KBM-7 (cell line): ENCODE data around the gene CNTNAP4.

Source experiments
- DNase-seq: peaks from one replicate; pipeline ENCODE4 v3.0.0-alpha.2; 2015
- in situ Hi-C: fragments of 300-500 bp; cut with MboI; formaldehyde crosslinking; loops from 2 replicates; pipeline ENCODE4 v1.14.3; 2020; ENCODE audit warnings: low sequenced_read_pairs, low pct_unique_long_range_greater_than_20kb, mixed read lengths

Gene CNTNAP4

DNA sequence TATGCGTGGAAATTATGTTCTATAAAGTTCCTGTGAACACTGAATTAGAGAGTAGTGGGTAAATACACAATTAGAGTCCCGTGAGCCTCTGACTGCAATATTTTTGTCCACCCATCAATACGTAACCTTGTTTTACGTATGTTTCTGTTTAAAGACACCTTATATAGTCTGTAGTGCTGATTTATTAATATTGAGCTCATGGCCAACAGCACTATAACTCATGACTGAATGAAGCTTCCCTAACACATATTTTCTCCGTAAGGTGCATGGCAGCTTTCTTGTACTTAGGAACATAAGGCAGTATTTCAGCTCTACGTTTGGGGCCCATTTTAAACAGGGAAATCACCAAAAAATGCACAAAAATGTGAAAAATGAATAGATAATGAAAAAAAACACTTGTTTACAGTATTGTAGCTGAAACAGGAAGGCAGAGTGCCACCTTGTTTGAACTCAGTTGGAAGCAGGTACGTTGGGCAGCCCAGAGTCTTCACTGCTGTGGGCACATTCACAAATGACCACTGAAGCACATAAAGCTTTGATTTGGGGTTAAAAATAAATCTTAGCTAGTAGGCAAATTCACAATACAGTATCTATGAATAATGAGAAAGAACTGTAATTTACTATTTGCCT, 108.5 kb downstream of the CNTNAP4 start:
- in situ Hi-C loops = no loop called here

DNA sequence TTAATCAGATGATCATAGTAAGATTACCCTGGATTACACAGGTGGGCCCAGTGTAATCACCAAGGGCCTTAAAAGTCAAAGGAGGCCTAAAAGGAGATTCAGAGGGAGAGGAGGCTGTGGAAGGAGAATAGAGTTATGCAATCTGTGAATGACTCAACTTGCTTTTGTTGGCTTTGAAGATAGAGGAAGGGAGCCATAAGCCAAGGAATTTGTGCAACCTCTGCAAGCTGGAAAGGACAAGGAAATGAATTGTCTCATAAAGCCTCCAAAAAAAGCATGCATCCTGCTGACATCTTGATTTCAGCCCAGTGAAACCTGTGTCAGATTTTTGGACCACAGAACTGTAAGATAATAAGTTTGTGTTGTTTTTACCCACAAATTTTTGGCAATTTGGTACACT, 109.6 kb downstream of the CNTNAP4 start:
- in situ Hi-C loops = no loop called here

More for the DNA sequence above, 108.5 kb downstream of the CNTNAP4 start:
- DNase-seq = no peak

DNA sequence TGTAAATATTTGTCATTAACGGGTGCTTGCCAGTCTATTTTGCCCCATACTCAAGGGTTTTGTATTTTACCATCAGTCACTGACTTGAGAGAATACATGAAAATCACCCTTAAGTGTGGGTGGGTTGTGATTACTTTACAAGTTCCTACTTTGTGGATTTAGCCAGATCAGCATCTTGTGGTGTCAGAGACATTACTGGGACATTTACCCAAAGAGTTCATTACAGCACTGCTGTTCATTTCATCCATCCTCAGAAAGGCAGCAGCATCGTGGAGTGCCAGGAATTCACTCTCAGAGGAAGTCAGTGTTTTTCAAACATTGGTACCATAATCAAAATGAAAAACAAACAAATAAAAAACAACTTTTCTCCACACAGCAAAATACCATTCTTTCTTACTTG, 110.8 kb downstream of the CNTNAP4 start:
- DNase-seq = no peak
- in situ Hi-C loops = no loop called here

More for the DNA sequence above, 109.6 kb downstream of the CNTNAP4 start:
- DNase-seq = no peak

DNA sequence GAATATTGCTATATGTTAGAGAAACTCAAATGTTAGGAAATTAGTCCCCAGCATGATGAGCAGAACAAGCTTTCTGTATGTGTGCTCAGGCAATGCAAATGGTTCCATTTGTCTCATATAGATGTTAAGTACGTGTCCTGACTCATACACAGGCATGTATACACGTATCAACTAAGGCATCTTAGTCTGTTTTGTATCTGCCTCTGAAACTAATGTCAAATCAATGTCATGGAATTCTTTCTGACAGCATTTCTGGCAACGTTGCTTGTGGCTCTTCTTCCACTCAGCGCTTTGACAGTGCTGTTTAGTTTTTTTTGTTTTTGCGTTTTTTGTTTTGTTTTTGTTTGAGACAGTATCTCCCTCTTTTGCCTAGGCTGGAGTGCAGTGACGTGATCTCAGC, 111.9 kb downstream of the CNTNAP4 start:
- no peak for DNase-seq
- in situ Hi-C loops = no loop called here

DNA sequence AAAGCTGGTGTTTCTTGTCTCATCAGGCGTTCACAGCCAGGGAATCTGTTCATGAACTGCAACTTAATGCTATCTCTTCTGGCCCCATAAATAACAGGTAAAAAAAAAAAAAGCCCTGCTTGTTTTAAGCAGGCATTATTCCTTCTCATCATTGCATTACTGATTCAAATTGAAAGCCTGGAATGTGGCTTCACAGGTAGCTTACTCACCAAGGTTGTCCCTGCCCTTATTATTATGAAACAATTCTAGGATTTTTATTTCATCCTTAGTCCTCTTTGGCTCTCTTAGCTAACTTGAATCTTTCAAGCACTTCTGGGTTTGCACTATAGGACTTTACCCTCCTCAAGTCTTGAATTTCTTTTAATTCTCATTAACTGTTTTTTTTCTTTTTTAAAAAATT, 113.3 kb downstream of the CNTNAP4 start:
- in situ Hi-C loops = no loop called here
- DNase-seq = no peak

DNA sequence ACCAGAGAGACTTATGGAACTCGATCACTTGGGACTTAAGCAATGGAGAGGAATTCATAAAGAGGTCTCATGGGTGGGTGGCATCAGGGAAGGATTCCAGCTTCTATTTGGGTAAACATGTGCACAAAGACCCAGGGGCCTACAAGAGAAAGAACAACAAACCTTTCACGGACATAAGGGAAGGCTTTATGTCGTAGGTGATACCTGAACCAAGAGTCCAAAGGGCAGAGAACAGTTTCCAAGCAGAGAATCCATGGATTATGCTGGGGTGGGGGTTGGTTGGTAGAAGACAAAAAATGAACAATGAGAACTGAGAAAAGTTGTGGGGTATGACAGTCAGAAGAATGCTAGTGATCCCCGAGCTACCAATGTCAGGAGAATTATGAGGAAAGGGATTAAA, 119.8 kb downstream of the CNTNAP4 start:
- no peak for DNase-seq
- in situ Hi-C loops = no loop called here

DNA sequence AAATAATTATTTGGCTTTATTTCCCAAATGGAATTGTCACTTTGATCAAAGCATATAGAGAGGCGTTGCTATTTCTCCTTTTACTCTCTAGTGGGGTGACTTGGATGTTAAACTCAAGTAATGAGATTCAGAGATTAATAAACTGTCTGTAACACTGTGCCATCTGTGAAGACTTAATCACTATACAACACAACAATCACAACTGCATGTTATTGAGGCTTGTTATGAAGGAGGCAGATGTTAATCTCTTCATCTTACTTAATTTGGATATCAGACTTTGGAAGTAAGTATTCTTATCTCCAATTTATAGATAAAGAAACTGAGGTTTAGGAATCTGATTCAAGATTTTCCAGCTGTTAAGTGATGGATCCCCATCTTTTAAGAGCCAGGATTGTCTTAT, 132.5 kb downstream of the CNTNAP4 start:
- in situ Hi-C loops = loop anchor here (25.0 kb wide), 1 partner anchor 97 kb away; no protein-coding TSS in a partner anchor
- DNase-seq = no peak

DNA sequence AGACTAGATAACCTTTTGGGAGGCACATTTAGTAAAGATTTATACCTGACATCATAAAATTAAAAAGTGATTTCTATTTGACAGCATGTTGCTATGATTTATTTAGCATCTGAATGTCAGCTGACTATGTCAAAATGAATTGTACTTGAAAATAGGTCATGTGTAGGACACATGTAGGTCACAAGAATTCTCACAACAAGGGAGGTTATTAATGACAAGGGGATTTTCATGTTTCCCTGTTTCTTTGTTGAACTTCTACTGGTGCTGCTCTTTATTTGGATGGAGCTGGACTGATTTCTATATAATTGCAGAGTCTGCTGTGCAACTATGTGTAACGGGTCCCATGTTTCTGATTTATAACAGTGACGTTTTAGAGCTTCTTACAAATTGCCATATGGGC, 144.4 kb downstream of the CNTNAP4 start:
- no peak for DNase-seq
- in situ Hi-C loops = loop anchor here (25.0 kb wide), 1 partner anchor 109 kb away; no protein-coding TSS in a partner anchor

DNA sequence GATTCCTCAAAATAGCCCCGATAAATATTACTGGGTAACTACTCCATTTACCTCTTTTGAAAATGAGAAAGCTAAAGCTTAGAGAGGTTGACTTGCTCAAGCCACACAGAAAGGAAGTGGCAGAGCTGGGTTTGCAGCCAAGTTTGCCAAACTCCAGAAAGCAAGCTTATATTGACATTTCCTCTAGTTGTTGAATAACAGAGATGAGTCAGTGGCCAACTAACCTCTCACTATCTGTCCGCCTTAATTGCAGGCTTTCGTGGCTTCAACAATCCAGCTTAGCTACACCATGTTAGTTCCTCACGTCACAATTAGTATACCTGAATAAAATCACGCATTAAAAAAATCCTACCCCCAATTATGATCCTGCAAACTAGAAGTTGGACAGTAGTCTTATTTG, 151.7 kb downstream of the CNTNAP4 start:
- DNase-seq = no peak

DNA sequence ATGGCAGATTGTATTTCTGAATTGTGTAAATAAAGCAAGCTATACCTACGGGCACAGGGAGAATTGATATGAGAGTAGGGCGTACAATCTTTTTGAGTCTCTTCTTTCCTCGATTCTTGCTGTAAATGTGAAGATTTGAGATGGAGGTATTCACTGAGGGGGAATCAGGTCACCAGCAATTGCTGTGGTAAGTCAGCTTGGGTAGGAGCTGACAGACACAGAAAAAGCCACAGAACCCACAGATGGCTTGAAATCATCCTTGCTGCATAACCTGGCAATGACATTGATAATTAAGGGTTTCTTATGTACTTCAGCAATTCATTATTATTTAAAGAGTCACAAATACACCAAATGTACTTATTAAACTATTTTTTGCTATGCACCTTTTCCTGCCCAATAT, 164.2 kb downstream of the CNTNAP4 start:
- in situ Hi-C loops = no loop called here
- DNase-seq = no peak

More for the DNA sequence above, 151.7 kb downstream of the CNTNAP4 start:
- in situ Hi-C loops = no loop called here

DNA sequence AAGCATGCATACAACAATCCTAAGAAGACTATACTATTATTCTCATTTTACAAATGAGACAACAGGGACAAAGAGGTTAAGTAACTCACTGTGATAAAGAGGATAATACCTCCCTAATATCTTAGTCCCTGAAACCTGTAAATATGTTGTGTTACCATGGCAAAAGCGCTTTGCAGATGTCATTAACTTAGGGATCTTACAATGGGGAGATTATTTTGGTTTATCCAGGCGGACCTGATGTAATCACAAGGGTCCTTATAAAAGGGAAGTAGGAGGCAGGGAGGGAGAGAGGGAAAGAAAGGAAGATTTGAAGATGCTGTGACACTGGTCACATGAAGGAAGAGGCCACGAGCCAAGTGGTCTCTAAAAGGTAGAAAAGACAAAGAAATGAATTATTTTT, 164.7 kb downstream of the CNTNAP4 start:
- in situ Hi-C loops = no loop called here
- DNase-seq = no peak

DNA sequence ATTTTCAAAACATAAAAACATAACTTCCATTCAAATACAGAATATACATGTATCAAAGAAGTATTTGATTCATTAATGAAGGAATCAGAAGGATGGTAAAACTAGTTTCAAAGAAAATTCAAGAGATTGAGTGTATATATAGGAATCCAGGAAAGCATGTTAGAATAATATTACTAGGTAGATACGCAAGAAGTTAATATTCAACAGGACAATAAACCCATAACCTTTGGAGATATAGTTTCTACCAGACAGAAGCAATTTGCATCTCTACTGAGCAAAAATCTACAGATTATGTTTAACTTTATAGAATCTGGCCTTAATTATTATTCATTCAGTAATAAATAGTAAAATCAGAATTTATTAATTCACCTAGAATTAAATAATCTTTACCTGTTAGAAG, 166.8 kb downstream of the CNTNAP4 start:
- in situ Hi-C loops = no loop called here
- DNase-seq = no peak

DNA sequence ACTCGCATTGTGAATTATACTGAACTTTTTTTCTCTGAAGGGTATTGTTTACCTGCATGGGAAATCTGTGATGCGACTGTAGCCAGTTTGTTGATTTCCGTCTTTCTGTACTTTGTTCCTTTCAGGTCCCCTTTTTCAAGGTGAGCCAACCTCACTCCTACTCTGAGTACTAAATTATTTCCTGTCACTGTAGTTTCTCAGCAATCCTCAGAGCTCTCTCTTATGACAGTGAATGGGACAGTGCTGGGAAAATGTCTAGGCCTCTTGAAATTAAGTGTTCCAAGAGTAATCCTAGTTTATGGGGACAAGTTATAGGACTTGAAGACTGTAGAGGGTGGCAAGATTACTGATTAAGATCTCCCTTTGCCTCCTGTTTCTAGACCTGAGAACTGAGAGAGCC, 167.6 kb downstream of the CNTNAP4 start:
- in situ Hi-C loops = no loop called here
- no peak for DNase-seq

DNA sequence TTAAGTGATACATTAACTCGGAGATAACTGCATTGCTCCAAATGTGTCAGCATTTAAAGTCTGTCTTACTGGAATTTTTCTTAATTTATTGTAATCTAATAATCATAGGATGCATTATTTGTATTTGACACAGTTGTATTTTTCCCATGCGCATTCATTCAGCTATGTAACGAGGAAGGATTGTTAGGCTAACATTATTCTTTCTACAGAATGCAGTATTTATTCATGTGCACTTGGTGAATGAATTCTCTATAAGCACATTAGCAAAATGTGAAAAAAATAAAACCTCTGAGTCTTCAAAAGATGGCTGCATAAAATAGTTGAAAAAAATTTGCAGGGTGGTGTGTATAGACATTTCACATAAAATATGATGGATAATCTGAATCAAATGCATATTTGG, 168.6 kb downstream of the CNTNAP4 start:
- in situ Hi-C loops = no loop called here
- DNase-seq = no peak

DNA sequence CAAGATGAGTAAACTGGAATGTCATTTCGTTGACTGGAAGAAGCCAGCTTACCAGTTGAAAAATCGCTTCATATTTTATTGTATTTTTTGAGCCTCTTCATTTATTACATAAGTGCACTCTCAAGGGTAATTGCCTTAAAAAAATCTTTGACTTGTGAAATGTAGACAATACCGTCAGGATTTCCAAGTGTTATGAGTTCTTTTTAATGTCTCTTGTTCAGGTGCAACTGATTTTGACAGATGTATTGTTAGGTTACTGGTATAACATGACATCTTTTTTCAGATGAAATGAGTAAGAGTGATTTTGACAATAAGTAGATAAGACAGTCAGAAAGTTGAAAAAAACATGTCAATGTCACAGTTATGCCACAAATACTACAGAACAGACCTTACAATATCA, 169.1 kb downstream of the CNTNAP4 start:
- DNase-seq = no peak
- in situ Hi-C loops = no loop called here

DNA sequence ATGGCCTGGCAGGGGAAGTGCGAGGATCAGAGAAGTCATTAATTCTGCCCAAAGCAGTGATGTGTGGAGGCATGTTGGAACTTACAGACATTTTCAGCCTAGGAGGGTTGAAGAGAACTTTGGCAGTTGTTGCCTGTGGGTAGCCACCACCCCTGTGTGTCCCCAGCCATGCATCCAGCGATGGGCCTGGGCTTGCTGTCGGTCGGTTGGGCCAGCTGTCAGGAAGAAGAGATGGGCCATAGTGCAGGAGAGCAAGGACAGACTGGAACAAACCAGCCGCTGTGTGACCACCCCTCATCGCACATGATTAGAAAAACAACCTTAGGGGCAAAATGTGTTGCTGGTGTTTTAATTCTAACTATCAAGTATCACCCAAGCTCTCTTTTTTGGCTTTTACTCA, 173.7 kb downstream of the CNTNAP4 start:
- in situ Hi-C loops = no loop called here
- no peak for DNase-seq

DNA sequence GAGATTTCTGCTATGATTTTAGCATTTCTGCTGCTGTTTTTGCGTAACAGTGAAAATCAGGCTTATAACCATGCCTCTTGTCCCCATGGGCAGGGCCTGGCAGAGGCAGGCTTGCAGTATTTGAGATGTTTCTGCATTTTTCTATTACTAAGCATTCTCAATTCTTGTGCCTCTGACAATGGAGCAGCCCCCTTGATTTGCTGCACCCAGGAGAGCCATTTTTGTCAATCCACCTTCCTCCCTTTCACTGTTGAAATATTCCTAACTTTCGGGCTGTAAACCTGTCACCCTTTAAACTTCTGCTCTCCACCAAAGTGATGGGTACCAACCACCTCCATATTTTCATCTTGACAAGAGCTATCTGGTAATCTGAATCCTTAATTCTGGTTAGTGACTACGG, 178.1 kb downstream of the CNTNAP4 start:
- in situ Hi-C loops = no loop called here
- no peak for DNase-seq

DNA sequence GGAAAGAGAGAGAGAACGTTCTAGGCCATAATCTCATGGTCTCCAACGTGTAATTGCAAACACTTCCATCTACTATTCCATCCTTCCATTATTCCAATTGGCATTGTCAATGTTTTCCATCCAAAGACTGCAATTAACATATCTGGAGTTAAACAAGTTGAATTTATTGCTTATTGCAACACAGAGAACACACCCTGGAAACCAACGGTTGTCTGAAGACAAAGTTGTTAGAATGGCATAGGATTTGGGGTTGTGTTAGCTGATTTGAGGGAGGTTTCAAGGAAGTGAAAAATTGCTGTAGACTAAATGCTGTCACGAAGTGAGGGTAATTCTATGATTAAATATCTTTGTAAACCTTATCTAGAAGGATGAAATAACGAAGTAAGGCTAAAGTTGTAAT, 178.8 kb downstream of the CNTNAP4 start:
- no peak for DNase-seq
- in situ Hi-C loops = no loop called here

DNA sequence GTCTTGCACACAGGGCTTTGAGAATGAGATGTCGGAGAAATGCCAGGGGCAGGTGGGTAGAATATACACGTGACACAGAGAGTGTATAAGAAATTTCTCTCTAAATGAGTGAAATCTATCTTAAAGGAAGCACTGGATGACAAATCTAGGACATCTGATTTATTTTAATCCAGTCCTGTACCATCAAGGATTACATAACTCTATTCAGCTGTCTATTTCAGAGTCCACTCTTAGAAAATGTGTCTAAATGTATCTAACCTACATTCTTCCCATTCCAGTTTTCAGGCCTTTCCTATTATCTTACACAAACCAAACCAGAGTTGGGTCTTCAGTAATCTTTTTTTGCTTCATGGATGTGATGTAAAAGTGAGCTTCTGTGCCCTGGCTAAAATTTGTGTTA, 181.9 kb downstream of the CNTNAP4 start:
- in situ Hi-C loops = no loop called here
- no peak for DNase-seq

DNA sequence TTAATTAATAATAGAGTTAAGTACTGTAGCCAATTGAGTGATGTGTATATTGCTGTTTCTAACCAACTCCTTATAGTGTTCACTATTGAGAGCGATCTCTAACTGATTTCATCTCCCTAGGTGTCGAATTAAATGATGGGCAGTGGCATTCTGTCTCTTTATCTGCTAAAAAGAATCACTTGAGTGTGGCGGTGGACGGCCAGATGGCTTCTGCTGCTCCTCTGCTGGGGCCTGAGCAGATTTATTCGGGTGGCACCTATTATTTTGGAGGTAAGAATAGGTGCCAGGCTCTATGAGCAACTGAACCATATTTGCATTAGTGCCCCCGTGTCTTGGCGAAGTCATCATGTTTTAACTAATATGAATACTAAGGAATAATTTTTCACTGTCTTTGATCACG, 184.6 kb downstream of the CNTNAP4 start:
- no peak for DNase-seq
- in situ Hi-C loops = no loop called here

DNA sequence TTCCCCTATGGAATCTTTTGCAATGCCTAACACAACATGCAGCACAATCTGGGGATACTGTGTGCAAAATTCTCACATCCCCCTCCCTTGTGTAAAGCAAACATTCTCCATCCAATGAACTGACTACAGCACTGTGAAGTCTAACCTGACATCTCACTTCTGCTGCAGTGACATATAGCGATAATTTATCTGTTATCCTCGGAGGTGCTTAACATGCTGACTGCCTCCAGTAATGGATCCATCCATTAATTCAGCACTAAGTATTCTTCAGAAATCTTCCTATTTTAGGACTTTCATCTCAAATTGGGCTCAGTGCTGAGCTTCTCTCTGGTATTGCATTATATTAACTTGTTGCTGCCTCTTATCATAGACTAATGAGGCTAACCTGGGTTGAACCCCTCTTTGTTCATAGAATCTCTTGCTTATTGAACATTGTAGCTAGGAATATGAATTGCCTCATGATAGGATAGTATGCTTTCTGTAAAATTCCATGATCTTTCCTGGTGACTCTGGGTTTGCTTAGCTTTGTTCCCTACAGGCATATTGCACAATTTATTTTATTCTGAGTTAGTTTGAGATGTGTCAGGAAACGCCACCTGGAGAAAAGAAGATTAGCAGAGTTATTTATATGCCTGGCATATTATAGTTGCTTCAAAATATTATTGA, 187.9 kb downstream of the CNTNAP4 start:
- in situ Hi-C loops = no loop called here
- DNase-seq = no peak
